ENCODE measurements around the gene SMKR1. TPM values are rescaled to one million over a fixed set of nuclear protein-coding genes. Genes with fewer than 3 reads are reported as not detected.

Gene SMKR1
- total RNA-seq, 1 experiment from 2014 or later, result 1.4 TPM

DNA sequence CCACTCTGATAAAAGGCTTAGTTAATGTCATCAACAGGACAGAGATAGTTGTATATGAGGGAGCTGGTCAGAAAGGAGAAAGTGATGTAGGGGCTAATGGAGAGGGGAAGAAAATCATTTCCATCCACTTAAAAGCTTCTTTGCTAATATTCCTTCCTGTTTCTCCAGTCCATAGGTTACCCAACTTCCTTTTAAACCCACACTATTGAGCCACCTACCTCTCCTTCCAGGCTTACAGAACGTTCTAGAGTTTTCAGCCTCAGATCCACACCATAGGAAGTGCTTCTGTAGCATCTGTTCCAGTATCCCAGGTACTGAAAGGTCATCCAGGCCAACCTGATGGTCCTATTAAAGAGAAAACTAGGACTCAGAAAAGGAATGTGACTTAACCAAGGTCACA is 39.9 kb upstream of the SMKR1 start:
- Histone ChIP-seq H3K4me3 (ENCODE audit: low read depth in 2 of 2, low read length in 2 of 2) (no peak overlapping the region), H3K9me3 (ENCODE audit: control insufficient read depth, insufficient read depth, low read depth, low read length) (no peaks in the 10 kb centered on the region), H3K4me1 (ENCODE audit: control insufficient read depth, insufficient read depth, low read length) (no peaks in the 10 kb centered on the region), H3K36me3 (ENCODE audit: control insufficient read depth, insufficient read depth, low read length) (no peaks in the 10 kb centered on the region; the same call in 1 of the 2 replicates), H3K27me3 (ENCODE audit: control insufficient read depth, insufficient read depth, low read length) (no peaks in the 10 kb centered on the region), H3K27ac (ENCODE audit: low read length) (no peak overlapping the region)
- TF ChIP-seq SIN3A (IDR thresholded peaks at IDR 0.05; ENCODE audit: borderline replicate concordance, insufficient read depth, low read depth, low read length), result no peak
- TF ChIP-seq, protein P1, sequence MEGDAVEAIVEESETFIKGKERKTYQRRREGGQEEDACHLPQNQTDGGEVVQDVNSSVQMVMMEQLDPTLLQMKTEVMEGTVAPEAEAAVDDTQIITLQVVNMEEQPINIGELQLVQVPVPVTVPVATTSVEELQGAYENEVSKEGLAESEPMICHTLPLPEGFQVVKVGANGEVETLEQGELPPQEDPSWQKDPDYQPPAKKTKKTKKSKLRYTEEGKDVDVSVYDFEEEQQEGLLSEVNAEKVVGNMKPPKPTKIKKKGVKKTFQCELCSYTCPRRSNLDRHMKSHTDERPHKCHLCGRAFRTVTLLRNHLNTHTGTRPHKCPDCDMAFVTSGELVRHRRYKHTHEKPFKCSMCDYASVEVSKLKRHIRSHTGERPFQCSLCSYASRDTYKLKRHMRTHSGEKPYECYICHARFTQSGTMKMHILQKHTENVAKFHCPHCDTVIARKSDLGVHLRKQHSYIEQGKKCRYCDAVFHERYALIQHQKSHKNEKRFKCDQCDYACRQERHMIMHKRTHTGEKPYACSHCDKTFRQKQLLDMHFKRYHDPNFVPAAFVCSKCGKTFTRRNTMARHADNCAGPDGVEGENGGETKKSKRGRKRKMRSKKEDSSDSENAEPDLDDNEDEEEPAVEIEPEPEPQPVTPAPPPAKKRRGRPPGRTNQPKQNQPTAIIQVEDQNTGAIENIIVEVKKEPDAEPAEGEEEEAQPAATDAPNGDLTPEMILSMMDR (IDR thresholded peaks at IDR 0.05), result no peak
- TF ChIP-seq TCF7L2 (IDR thresholded peaks at IDR 0.05; ENCODE audit: low read depth, low read length), result no peak
- TF ChIP-seq, protein P2, sequence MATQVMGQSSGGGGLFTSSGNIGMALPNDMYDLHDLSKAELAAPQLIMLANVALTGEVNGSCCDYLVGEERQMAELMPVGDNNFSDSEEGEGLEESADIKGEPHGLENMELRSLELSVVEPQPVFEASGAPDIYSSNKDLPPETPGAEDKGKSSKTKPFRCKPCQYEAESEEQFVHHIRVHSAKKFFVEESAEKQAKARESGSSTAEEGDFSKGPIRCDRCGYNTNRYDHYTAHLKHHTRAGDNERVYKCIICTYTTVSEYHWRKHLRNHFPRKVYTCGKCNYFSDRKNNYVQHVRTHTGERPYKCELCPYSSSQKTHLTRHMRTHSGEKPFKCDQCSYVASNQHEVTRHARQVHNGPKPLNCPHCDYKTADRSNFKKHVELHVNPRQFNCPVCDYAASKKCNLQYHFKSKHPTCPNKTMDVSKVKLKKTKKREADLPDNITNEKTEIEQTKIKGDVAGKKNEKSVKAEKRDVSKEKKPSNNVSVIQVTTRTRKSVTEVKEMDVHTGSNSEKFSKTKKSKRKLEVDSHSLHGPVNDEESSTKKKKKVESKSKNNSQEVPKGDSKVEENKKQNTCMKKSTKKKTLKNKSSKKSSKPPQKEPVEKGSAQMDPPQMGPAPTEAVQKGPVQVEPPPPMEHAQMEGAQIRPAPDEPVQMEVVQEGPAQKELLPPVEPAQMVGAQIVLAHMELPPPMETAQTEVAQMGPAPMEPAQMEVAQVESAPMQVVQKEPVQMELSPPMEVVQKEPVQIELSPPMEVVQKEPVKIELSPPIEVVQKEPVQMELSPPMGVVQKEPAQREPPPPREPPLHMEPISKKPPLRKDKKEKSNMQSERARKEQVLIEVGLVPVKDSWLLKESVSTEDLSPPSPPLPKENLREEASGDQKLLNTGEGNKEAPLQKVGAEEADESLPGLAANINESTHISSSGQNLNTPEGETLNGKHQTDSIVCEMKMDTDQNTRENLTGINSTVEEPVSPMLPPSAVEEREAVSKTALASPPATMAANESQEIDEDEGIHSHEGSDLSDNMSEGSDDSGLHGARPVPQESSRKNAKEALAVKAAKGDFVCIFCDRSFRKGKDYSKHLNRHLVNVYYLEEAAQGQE (IDR thresholded peaks at IDR 0.05; ENCODE audit: insufficient read depth in 1 of 2, low read depth in 2 of 2, low read length in 1 of 2), result no peak
- no peak for TF ChIP-seq POLR2AphosphoS5 (IDR thresholded peaks at IDR 0.05; ENCODE audit: low read depth, low read length)
- DNase-seq (ENCODE audit: low read depth, low spot score) (no peak), ATAC-seq (no peak)
- in situ Hi-C loops (cut with HindIII; ENCODE audit: low pct_unique_long_range_greater_than_20kb, low sequenced_read_pairs) (no loop called here), intact Hi-C loops (cut with micrococcal nuclease; ENCODE audit: unreplicated experiment) (no loop called here)
- no TSS peak for BruUV-seq (replicated peaks)
- POLR2A ChIA-PET, result no interaction called here
- CTCF ChIA-PET, result no interaction called here

DNA sequence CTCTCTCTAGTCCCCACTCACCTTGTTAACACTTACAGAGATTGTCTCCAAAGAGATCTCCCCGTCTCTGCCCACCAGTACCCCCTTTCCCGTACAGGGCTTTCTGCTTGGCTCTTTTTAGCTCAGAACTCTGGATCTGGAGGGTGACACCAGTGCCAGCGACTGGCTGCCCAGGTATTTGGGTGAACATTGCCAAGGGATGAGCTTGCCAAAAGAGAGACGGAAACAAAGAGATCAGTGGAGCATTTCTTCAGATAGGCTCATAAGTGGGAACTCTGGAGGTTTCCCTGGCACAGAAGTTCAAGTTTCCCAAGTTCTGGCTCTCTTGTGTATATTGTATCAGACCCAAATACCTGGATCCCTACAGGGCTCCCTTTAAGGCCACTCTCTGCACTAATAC is 38.1 kb upstream of the SMKR1 start:
- intact Hi-C loops (cut with micrococcal nuclease; ENCODE audit: unreplicated experiment) (no loop called here), in situ Hi-C loops (cut with HindIII; ENCODE audit: low pct_unique_long_range_greater_than_20kb, low sequenced_read_pairs) (no loop called here)
- ATAC-seq (no peak), DNase-seq (ENCODE audit: low read depth, low spot score) (no peak)
- no TSS peak for BruUV-seq (replicated peaks)
- CTCF ChIA-PET, result no interaction called here
- Histone ChIP-seq H3K27ac (ENCODE audit: low read length) (no peak overlapping the region), H3K36me3 (ENCODE audit: control insufficient read depth, insufficient read depth, low read length) (no peaks in the 10 kb centered on the region; the same call in 1 of the 2 replicates), H3K4me1 (ENCODE audit: control insufficient read depth, insufficient read depth, low read length) (no peaks in the 10 kb centered on the region), H3K9me3 (ENCODE audit: control insufficient read depth, insufficient read depth, low read depth, low read length) (no peaks in the 10 kb centered on the region), H3K27me3 (ENCODE audit: control insufficient read depth, insufficient read depth, low read length) (no peaks in the 10 kb centered on the region), H3K4me3 (ENCODE audit: low read depth in 2 of 2, low read length in 2 of 2) (no peak overlapping the region)
- no peak for TF ChIP-seq SIN3A (IDR thresholded peaks at IDR 0.05; ENCODE audit: borderline replicate concordance, insufficient read depth, low read depth, low read length)
- TF ChIP-seq TCF7L2 (IDR thresholded peaks at IDR 0.05; ENCODE audit: low read depth, low read length), result no peak
- TF ChIP-seq, protein P2 (IDR thresholded peaks at IDR 0.05; ENCODE audit: insufficient read depth in 1 of 2, low read depth in 2 of 2, low read length in 1 of 2), result no peak
- TF ChIP-seq, protein P1 (IDR thresholded peaks at IDR 0.05), result no peak
- TF ChIP-seq POLR2AphosphoS5 (IDR thresholded peaks at IDR 0.05; ENCODE audit: low read depth, low read length), result no peak
- POLR2A ChIA-PET, result no interaction called here

All from Panc1 (cell line).